H1 (cell line): ENCODE results near the gene CD44. TPM values are rescaled to one million over a fixed set of nuclear protein-coding genes. Genes with fewer than 3 reads are reported as not detected.

Source experiments
- CTCF ChIA-PET: fragments of 300-600 bp; sonication (Branson Sonifier 250); formaldehyde crosslinking; loops from one replicate; lab custom pipeline; 2021; ENCODE audit not compliant: partially characterized antibody; lab: Charles Lee
- POLR2A ChIA-PET: fragments of 300-600 bp; sonication (Branson Sonifier 250); formaldehyde crosslinking; loops from one replicate; lab custom pipeline; 2021; ENCODE audit warnings: inconsistent platforms; ENCODE audit not compliant: partially characterized antibody; lab: Charles Lee
- DNase-seq, 2 experiments: peaks; one replicate each; pipeline versions ENCODE4 v3.0.0 to v3.0.0-alpha.2; 2010 to 2022; ENCODE audit warnings: low spot score in 2 of 2, low read depth in 1 of 2, mixed read lengths in 1 of 2
- FAIRE-seq: peaks from 2 replicates; lab custom pipeline; 2011; peaks lifted over from hg19 to GRCh38; lab: Jason Lieb, UNC
- H2AFZ ChIP-seq: 2 replicates; pipeline ENCODE4 v1.8.1; 2012; ENCODE audit warnings: low read length, inconsistent platforms
- H2AK5ac ChIP-seq: 2 replicates; pipeline ENCODE4 v1.6.1; 2013; ENCODE audit warnings: low read depth, low read length
- H2BK120ac ChIP-seq: replicated peaks from 2 replicates; pipeline ENCODE3; 2013; ENCODE audit warnings: low read depth, low read length, inconsistent platforms
- H2BK12ac ChIP-seq: 2 replicates; pipeline ENCODE4 v1.6.1; 2013; ENCODE audit warnings: low read depth, low read length
- H2BK15ac ChIP-seq: 2 replicates; pipeline ENCODE4 v1.6.1; 2013; ENCODE audit warnings: low read length
- H2BK20ac ChIP-seq: 2 replicates; pipeline ENCODE4 v1.6.1; 2013; ENCODE audit warnings: low read length
- H2BK5ac ChIP-seq: 2 replicates; pipeline ENCODE4 v1.6.1; 2013; ENCODE audit warnings: low read depth, low read length
- H3K14ac ChIP-seq: 2 replicates; pipeline ENCODE4 v1.6.1; 2013; ENCODE audit warnings: inconsistent platforms; ENCODE audit not compliant: insufficient read length
- H3K18ac ChIP-seq: 2 replicates; pipeline ENCODE4 v1.6.1; 2013; ENCODE audit warnings: low read length; ENCODE audit errors: extremely low read depth
- H3K23ac ChIP-seq: 2 replicates; pipeline ENCODE4 v1.6.1; 2013; ENCODE audit warnings: inconsistent platforms; ENCODE audit not compliant: insufficient read length
- H3K23me2 ChIP-seq: 2 replicates; pipeline ENCODE4 v1.6.1; 2013; ENCODE audit warnings: low read depth, low read length
- H3K27ac ChIP-seq: 2 replicates; pipeline ENCODE4 v1.6.1; 2011; ENCODE audit warnings: low read depth, low read length, inconsistent platforms
- H3K27me3 ChIP-seq, 4 experiments: replicated peaks in 1 of 4; 1 replicate in 1 of 4; 2 replicates in 3 of 4; pipeline versions ENCODE4 v1.6.1 to v1.8.1; 2011 to 2013; ENCODE audit warnings: low read length in 3 of 4, mild to moderate bottlenecking in 3 of 4, inconsistent platforms in 2 of 4, mixed read lengths in 2 of 4, moderate library complexity in 1 of 4; ENCODE audit not compliant: control insufficient read depth in 3 of 4, insufficient read depth in 3 of 4; ENCODE audit errors: extremely low read depth in 1 of 4
- H3K36me3 ChIP-seq, 4 experiments: 2 replicates each; pipeline versions ENCODE4 v1.6.1 to v1.8.1; 2011 to 2013; ENCODE audit warnings: mild to moderate bottlenecking in 4 of 4, low read length in 3 of 4, moderate library complexity in 2 of 4, control low read depth in 1 of 4, inconsistent platforms in 1 of 4; ENCODE audit not compliant: insufficient read depth in 4 of 4, control insufficient read depth in 2 of 4
- H3K4ac ChIP-seq: replicated peaks from 2 replicates; pipeline ENCODE3; 2013; ENCODE audit warnings: low read length, low read depth, mixed read lengths, inconsistent platforms; ENCODE audit not compliant: insufficient read length
- H3K4me1 ChIP-seq, 4 experiments: replicated peaks in 1 of 4; 1 replicate in 1 of 4; 2 replicates in 3 of 4; pipeline versions ENCODE4 v1.6.1 to v1.8.1; 2011 to 2013; ENCODE audit warnings: low read length in 3 of 4, inconsistent platforms in 2 of 4, mixed read lengths in 1 of 4; ENCODE audit not compliant: insufficient read depth in 4 of 4, control insufficient read depth in 3 of 4
- H3K4me2 ChIP-seq, 2 experiments: 2 replicates each; pipeline versions ENCODE4 v1.6.1 to v1.8.1; 2011 to 2013; ENCODE audit warnings: low read depth in 2 of 2, low read length in 2 of 2, control low read depth in 1 of 2, inconsistent platforms in 1 of 2, mild to moderate bottlenecking in 1 of 2; ENCODE audit not compliant: insufficient read depth in 1 of 2
- H3K4me3 ChIP-seq, 4 experiments: fragments of 200-600, 300-600 bp in 1 of 4; sonication (generic), shearing (Covaris generic), sonication (Bioruptor Twin) in 1 of 4; 2 replicates each; pipeline versions ENCODE4 v1.5.1 to v1.8.1; 2011 to 2016; ENCODE audit warnings: low read length in 4 of 4, low read depth in 3 of 4, control low read depth in 2 of 4, inconsistent platforms in 2 of 4, mild to moderate bottlenecking in 2 of 4, mixed read lengths in 1 of 4, moderate library complexity in 1 of 4; ENCODE audit not compliant: insufficient read depth in 2 of 4; ENCODE audit errors: extremely low read depth in 1 of 4
- H3K56ac ChIP-seq: replicated peaks from 2 replicates; pipeline ENCODE3; 2013; ENCODE audit warnings: low read depth, mild to moderate bottlenecking, mixed read lengths, low read length, inconsistent platforms; ENCODE audit not compliant: insufficient read length
- H3K79me1 ChIP-seq: 2 replicates; pipeline ENCODE4 v1.6.1; 2013; ENCODE audit warnings: low read depth, low read length, control low read depth
- H3K79me2 ChIP-seq, 2 experiments: 2 replicates each; pipeline versions ENCODE4 v1.6.1 to v1.8.1; 2012 to 2013; ENCODE audit warnings: low read length in 2 of 2, mild to moderate bottlenecking in 2 of 2, inconsistent platforms in 1 of 2; ENCODE audit not compliant: insufficient read depth in 2 of 2, control insufficient read depth in 1 of 2
- H3K9ac ChIP-seq, 4 experiments: replicated peaks in 1 of 4; 1 replicate in 1 of 4; 2 replicates in 3 of 4; pipeline versions ENCODE4 v1.6.1 to v1.8.1; 2011 to 2013; ENCODE audit warnings: low read depth in 3 of 4, low read length in 3 of 4, control low read depth in 2 of 4, mild to moderate bottlenecking in 2 of 4, moderate library complexity in 2 of 4, inconsistent platforms in 1 of 4; ENCODE audit errors: extremely low read depth in 1 of 4
- H3K9me3 ChIP-seq, 2 experiments: 2 replicates each; pipeline versions ENCODE4 v1.6.1 to v1.8.1; 2012 to 2013; ENCODE audit warnings: mild to moderate bottlenecking in 2 of 2, moderate library complexity in 2 of 2, control low read depth in 1 of 2, inconsistent platforms in 1 of 2, low read depth in 1 of 2, low read length in 1 of 2, mixed read lengths in 1 of 2; ENCODE audit not compliant: insufficient read depth in 2 of 2
- H4K20me1 ChIP-seq, 2 experiments: replicated peaks in 1 of 2; 2 replicates each; pipeline versions ENCODE3 to v1.8.1; 2011 to 2013; ENCODE audit warnings: inconsistent platforms in 2 of 2, low read length in 2 of 2, mild to moderate bottlenecking in 1 of 2; ENCODE audit not compliant: insufficient read depth in 2 of 2, control insufficient read depth in 1 of 2
- H4K5ac ChIP-seq: 2 replicates; pipeline ENCODE4 v1.6.1; 2013; ENCODE audit warnings: low read length, low read depth, mixed read lengths, inconsistent platforms; ENCODE audit not compliant: insufficient read length
- H4K8ac ChIP-seq: 2 replicates; pipeline ENCODE4 v1.8.0; 2013; ENCODE audit warnings: mild to moderate bottlenecking, moderate library complexity, low read length, inconsistent platforms; ENCODE audit not compliant: insufficient read depth; ENCODE audit errors: extremely low read depth
- H4K91ac ChIP-seq: replicated peaks from 2 replicates; pipeline ENCODE3; 2013; ENCODE audit warnings: low read length, mixed read lengths, inconsistent platforms; ENCODE audit not compliant: insufficient read length
- BACH1 ChIP-seq: IDR thresholded peaks from 2 replicates; pipeline ENCODE4 v1.6.1; 2012; ENCODE audit warnings: low read length, improper control_type of control experiment
- CEBPB ChIP-seq: IDR thresholded peaks from 2 replicates; pipeline ENCODE4 v1.6.1; 2012; ENCODE audit warnings: low read depth, low read length
- KDM5A ChIP-seq: fragments of 200-600 bp; IDR thresholded peaks from 2 replicates; pipeline ENCODE4 v1.7.1; 2012; ENCODE audit warnings: mild to moderate bottlenecking, low read length, inconsistent platforms, mixed read lengths
- TEAD4 ChIP-seq: IDR thresholded peaks from 2 replicates; pipeline ENCODE4 v1.6.1; 2012; ENCODE audit warnings: low read depth, low read length, inconsistent platforms, mixed read lengths
- YY1 ChIP-seq: IDR thresholded peaks from 2 replicates; pipeline ENCODE4 v1.6.1; 2011; ENCODE audit warnings: low read depth, mild to moderate bottlenecking, low read length
- WGBS, 2 experiments: shearing (Covaris generic) in 1 of 2; methylation state at CpG; one replicate each; pipeline versions ENCODE4 v1.1.6 to v1.1.7; 2013 to 2015; ENCODE audit warnings: low lambda C conversion rate in 2 of 2, mixed read lengths in 2 of 2, inconsistent platforms in 1 of 2, low coverage in 1 of 2, missing lambda C conversion rate in 1 of 2; ENCODE audit not compliant: insufficient replicate concordance in 2 of 2, insufficient coverage in 1 of 2, insufficient read length in 1 of 2; ENCODE audit errors: extremely low coverage in 1 of 2, missing lambda C conversion rate in 1 of 2; 5-methylcytosine and 5-hydroxymethylcytosine counted together
- polyA plus RNA-seq, 7 experiments: library from polyadenylated mRNA; depleted of rRNA in 3 of 7; stranded (reverse) in 5 of 7; unstranded in 2 of 7; fragments of >200 nt in 5 of 7; fragments of 200-250 nt in 2 of 7; gene quantifications; 1 replicate in 5 of 7; 2 replicates in 1 of 7; 4 replicates in 1 of 7; pipeline versions ENCODE4 v1.2.1 to v1.2.3, GENCODE V29; 2011 to 2013; ENCODE audit warnings: missing spikeins in 2 of 7, mixed read lengths in 2 of 7
- total RNA-seq: library from RNA; stranded (reverse); fragmentation: NEBNext Ultra II Directional; extraction: Animal tissue kit (Norgen Biotek cat#: 25700); gene quantifications from 2 replicates; pipeline ENCODE4 v1.2.1, GENCODE V29; 2021

CD44 gene
- total and polyA plus RNA-seq, 2 of the 8 experiments (the other 6 are each of a cell fraction or from before 2014, with no cell fraction given): 11.8 to 13.7 TPM

DNA sequence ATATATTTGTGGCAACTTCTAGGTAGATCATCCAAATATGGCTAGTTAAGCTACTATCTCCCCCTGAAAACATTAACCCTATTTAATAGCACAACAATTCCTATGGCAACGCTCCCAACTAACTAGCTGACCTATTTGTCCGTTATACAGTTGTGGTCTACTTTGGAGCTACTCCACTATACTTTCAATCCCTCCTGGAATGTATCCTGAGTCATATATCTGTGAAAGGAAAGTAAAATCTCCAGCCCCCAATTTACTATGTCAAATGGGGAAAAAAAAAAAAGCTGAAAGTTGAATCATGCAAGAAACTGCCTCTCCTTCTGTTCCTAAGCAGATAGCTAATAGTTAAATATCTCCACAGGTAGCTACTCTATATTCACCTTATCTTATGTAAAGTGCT lies 128.5 kb downstream of the CD44 start:
- no peak overlapping the region for H2AFZ ChIP-seq
- ChIA-PET POLR2A (no interaction called here), CTCF (interaction anchor here (0.7 to 1.0 kb wide), 2 partner anchors 9 to 34 kb away, joined by 3 to 4 read pairs; no protein-coding TSS in a partner anchor)
- H3K4me1 ChIP-seq: no peaks in the 10 kb centered on the region
- no peak overlapping the region for H4K5ac ChIP-seq
- H3K9me3 ChIP-seq: no peaks in the 10 kb centered on the region
- 87% methylated on average over 2 of the region's 2 CpGs; no CpG with 5 or more reads in 1 of the 2 experiments for WGBS, 2 experiments
- H2BK15ac ChIP-seq: no peak overlapping the region
- H3K18ac ChIP-seq: no peak overlapping the region
- no peaks in the 10 kb centered on the region; a peak in 1 of 7 replicates for H3K27me3 ChIP-seq
- H2BK120ac ChIP-seq: no peak overlapping the region
- DNase-seq (no peak), FAIRE-seq (no peak)
- no peaks in the 10 kb centered on the region for H4K20me1 ChIP-seq
- H2BK12ac ChIP-seq: no peak overlapping the region
- H3K56ac ChIP-seq: no peak overlapping the region
- no peaks in the 10 kb centered on the region for H3K23me2 ChIP-seq
- H3K4ac ChIP-seq: no peak overlapping the region
- no peak overlapping the region for H3K27ac ChIP-seq
- no peaks in the 10 kb centered on the region for H3K79me2 ChIP-seq
- H3K23ac ChIP-seq: no peak overlapping the region
- H3K14ac ChIP-seq: no peak overlapping the region
- no peaks in the 10 kb centered on the region for H3K79me1 ChIP-seq
- no peak overlapping the region for H4K8ac ChIP-seq
- no peak overlapping the region for H3K9ac ChIP-seq
- no peak overlapping the region for H3K4me2 ChIP-seq
- H4K91ac ChIP-seq: no peak overlapping the region
- H3K4me3 ChIP-seq: no peak overlapping the region
- H3K36me3 ChIP-seq: no peaks in the 10 kb centered on the region
- no peak overlapping the region for H2AK5ac ChIP-seq
- H2BK5ac ChIP-seq: no peak overlapping the region
- H2BK20ac ChIP-seq: no peak overlapping the region
- TF ChIP-seq TEAD4 (no peak), KDM5A (no peak), CEBPB (no peak), BACH1 (no peak), YY1 (no peak)
